Skeletal muscle tissue (tissue), 4 donors: Measurements from ENCODE around the gene SAMMSON. TPM values are rescaled to one million over a fixed set of nuclear protein-coding genes. Genes with fewer than 3 reads are reported as not detected.

Experiments
- H3K27ac ChIP-seq: one replicate; pipeline ENCODE4 v1.7.0; 2013; ENCODE audit warnings: mild to moderate bottlenecking, low read depth, low read length, inconsistent platforms
- H3K27me3 ChIP-seq, 3 donors: one replicate each; pipeline ENCODE4 v1.7.0; 2013; ENCODE audit warnings: low read length in 3 of 3; ENCODE audit not compliant: control insufficient read depth in 3 of 3, insufficient read depth in 3 of 3
- H3K36me3 ChIP-seq, 3 donors: one replicate each; pipeline ENCODE4 v1.7.0; 2013; ENCODE audit warnings: low read length in 3 of 3; ENCODE audit not compliant: control insufficient read depth in 3 of 3, insufficient read depth in 3 of 3
- H3K4me1 ChIP-seq, 3 donors: one replicate each; pipeline ENCODE4 v1.7.0; 2013; ENCODE audit warnings: low read length in 3 of 3, mild to moderate bottlenecking in 3 of 3; ENCODE audit not compliant: control insufficient read depth in 3 of 3, insufficient read depth in 3 of 3
- H3K4me3 ChIP-seq, 3 donors: one replicate each; pipeline ENCODE4 v1.7.0; 2013; ENCODE audit warnings: low read length in 3 of 3
- H3K9ac ChIP-seq, 3 donors: one replicate each; pipeline ENCODE4 v1.7.0; 2013; ENCODE audit warnings: low read length in 3 of 3, mild to moderate bottlenecking in 3 of 3, moderate library complexity in 2 of 3, low read depth in 1 of 3
- H3K9me3 ChIP-seq, 3 donors: one replicate each; pipeline ENCODE4 v1.7.0; 2013; ENCODE audit warnings: low read length in 3 of 3; ENCODE audit not compliant: control insufficient read depth in 3 of 3
- total RNA-seq: library from RNA; depleted of rRNA; stranded (reverse); fragments of >200 nt; gene quantifications from one replicate; pipeline ENCODE4 v1.2.3, GENCODE V29; 2014
- donor health status: Osteomylitis.

The SAMMSON gene
- total RNA-seq, 1 donor from 2014 or later: under 0.01 TPM

- Histone ChIP-seq H3K27me3 (no peaks in the 10 kb centered on the region), H3K4me1 (no peaks in the 10 kb centered on the region), H3K4me3 (no peak overlapping the region), H3K9me3 (no peaks in the 10 kb centered on the region), H3K27ac (no peak overlapping the region), H3K36me3 (no peaks in the 10 kb centered on the region), H3K9ac (no peak overlapping the region)
These were observed 3.6 kb downstream of the SAMMSON start for GRCh38 chr3:70003119-70003518.

GRCh38 chr3:70006089-70006488 lies 6.6 kb downstream of the SAMMSON start:
- Histone ChIP-seq H3K27me3 (no peaks in the 10 kb centered on the region), H3K36me3 (no peaks in the 10 kb centered on the region), H3K4me3 (no peak overlapping the region), H3K27ac (no peak overlapping the region), H3K9me3 (no peaks in the 10 kb centered on the region), H3K4me1 (no peaks in the 10 kb centered on the region), H3K9ac (no peak overlapping the region)

DNA sequence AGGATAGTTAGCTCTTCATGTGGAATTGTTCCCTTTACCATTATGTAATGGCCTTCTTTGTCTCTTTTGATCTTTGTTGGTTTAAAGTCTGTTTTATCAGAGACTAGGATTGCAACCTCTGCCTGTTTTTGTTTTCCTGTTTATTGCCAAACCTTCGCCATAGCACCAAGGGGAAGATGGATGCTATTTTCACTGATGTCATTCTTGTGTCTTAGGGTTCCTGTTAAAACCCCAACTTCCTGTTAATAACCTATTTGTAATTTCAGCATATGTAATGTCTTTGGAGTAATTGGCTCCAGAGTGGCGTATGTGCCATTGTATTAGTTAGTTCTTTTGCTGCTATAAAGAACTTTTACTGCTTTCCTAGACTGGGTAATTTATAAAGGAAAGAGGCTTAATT lies 10.8 kb downstream of the SAMMSON start:
- no peak overlapping the region for H3K9ac ChIP-seq

GRCh38 chr3:70011582-70011981 lies 12.0 kb downstream of the SAMMSON start:
- Histone ChIP-seq H3K36me3 (no peaks in the 10 kb centered on the region), H3K4me3 (no peak overlapping the region), H3K27ac (no peak overlapping the region), H3K27me3 (no peaks in the 10 kb centered on the region), H3K4me1 (no peaks in the 10 kb centered on the region), H3K9me3 (no peaks in the 10 kb centered on the region), H3K9ac (no peak overlapping the region)

More for the DNA sequence above, 10.8 kb downstream of the SAMMSON start:
- Histone ChIP-seq H3K4me1 (no peaks in the 10 kb centered on the region), H3K27ac (no peak overlapping the region), H3K36me3 (no peaks in the 10 kb centered on the region), H3K4me3 (no peak overlapping the region), H3K9me3 (no peaks in the 10 kb centered on the region), H3K27me3 (no peaks in the 10 kb centered on the region)

DNA sequence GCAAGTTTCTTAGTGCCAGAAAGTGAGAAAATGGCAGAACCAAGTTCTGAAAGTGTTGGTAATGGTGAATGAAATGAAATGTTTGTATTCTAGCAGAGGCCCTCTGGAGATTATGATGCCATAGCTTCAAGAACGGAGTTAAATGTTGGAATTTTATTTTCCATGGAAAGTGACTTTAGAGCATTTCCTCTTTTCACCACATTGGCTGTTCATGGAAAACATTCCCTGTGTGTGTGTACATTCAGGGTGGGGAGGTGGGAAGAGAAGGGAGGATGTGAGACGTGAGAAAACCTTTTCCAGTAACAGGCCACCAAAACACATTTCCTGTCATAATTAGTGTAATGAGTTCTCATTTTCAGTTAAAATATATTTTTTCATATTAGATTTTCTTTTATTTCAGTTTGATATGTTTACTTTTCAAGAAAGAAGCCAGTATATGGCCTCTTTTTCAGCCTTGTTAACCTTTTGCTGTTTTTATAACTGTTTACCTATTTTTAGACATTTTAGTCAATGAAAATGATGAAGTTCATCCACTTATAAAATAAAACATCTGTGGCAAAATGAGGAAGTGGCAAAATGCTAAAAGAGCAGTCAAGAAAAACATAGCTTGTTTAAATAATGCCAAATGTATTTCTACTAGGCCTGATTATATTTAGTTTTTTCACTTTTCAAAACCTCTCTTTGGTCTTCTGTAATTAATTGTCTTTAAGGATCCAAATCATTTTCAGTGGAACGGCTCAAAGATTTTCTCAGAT lies 21.6 kb downstream of the SAMMSON start:
- H3K9me3 ChIP-seq: no peaks in the 10 kb centered on the region
- H3K27ac ChIP-seq: no peak overlapping the region

DNA sequence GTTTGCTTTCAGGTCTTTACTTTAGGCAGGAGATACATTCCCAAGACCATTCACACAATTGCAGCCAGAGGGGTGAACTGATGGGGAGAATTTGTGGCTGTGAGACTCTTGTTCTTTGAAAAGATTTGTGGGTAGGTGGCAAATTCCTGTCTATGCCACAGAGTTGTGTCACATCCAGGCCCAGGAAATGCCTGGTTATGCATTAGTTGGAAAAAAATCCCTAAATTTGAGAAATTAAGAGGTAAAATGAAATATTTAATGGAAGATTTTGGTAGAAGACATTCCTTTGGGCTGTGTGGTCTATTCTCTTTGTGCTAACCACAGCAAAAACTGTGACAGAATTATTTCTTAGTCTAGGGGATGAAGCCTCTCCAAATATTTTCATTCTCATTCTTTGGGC lies 28.8 kb downstream of the SAMMSON start:
- no peaks in the 10 kb centered on the region for H3K36me3 ChIP-seq

More for the DNA sequence above, 21.6 kb downstream of the SAMMSON start:
- Histone ChIP-seq H3K4me3 (no peak overlapping the region), H3K9ac (no peak overlapping the region), H3K4me1 (no peaks in the 10 kb centered on the region), H3K27me3 (no peaks in the 10 kb centered on the region), H3K36me3 (no peaks in the 10 kb centered on the region)

GRCh38 chr3:70038693-70039092 lies 39.2 kb downstream of the SAMMSON start:
- Histone ChIP-seq H3K27ac (no peak overlapping the region), H3K4me3 (no peak overlapping the region), H3K4me1 (no peaks in the 10 kb centered on the region), H3K9ac (no peak overlapping the region), H3K27me3 (no peaks in the 10 kb centered on the region), H3K36me3 (no peaks in the 10 kb centered on the region), H3K9me3 (no peaks in the 10 kb centered on the region)

More for the DNA sequence above, 28.8 kb downstream of the SAMMSON start:
- no peak overlapping the region for H3K4me3 ChIP-seq
- no peaks in the 10 kb centered on the region for H3K9me3 ChIP-seq
- no peaks in the 10 kb centered on the region for H3K27me3 ChIP-seq
- H3K27ac ChIP-seq: no peak overlapping the region
- H3K4me1 ChIP-seq: no peaks in the 10 kb centered on the region
- no peak overlapping the region for H3K9ac ChIP-seq

DNA sequence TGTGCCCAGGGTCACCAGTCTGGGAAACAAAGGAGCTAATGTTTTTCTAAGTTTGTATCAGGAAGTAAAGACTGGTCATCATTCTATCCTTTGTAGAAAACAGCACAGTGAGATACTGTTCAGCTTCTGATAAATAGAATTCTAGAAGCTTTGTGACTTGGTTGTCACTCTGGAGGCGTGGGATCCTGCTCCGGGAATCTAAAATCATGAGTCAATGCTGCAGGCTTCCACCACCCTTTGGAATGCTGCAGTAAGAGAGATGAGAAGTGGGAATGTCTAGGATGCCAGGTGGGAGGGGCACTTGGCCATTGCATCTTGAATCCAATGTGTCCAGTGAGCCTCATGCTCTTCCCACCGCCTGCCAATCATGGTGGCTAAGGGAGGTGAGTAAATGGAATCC lies 40.9 kb downstream of the SAMMSON start:
- H3K4me3 ChIP-seq: no peak overlapping the region
- H3K27ac ChIP-seq: no peak overlapping the region
- H3K9me3 ChIP-seq: no peaks in the 10 kb centered on the region
- H3K4me1 ChIP-seq: no peaks in the 10 kb centered on the region
- no peaks in the 10 kb centered on the region for H3K27me3 ChIP-seq
- H3K9ac ChIP-seq: no peak overlapping the region
- H3K36me3 ChIP-seq: no peaks in the 10 kb centered on the region

- Histone ChIP-seq H3K9ac (no peak overlapping the region), H3K36me3 (no peaks in the 10 kb centered on the region), H3K27me3 (no peaks in the 10 kb centered on the region), H3K27ac (no peak overlapping the region), H3K4me1 (no peaks in the 10 kb centered on the region), H3K9me3 (no peaks in the 10 kb centered on the region), H3K4me3 (no peak overlapping the region)
These were observed 43.1 kb downstream of the SAMMSON start for GRCh38 chr3:70042641-70043040.

- Histone ChIP-seq H3K4me1 (no peaks in the 10 kb centered on the region), H3K9ac (no peak overlapping the region), H3K4me3 (no peak overlapping the region), H3K9me3 (no peaks in the 10 kb centered on the region), H3K27ac (no peak overlapping the region), H3K36me3 (no peaks in the 10 kb centered on the region), H3K27me3 (peaks cover 0 to 2% (median 0%) of the 10 kb centered on the region in 3 donors)
These were observed 50.2 kb downstream of the SAMMSON start for GRCh38 chr3:70049761-70050160.
